K562 (cell line): ENCODE results near the gene PACS1. TPM values are rescaled to one million over a fixed set of nuclear protein-coding genes. Genes with fewer than 3 reads are reported as not detected.

Experiments used
- EZH2 ChIP-seq: IDR thresholded peaks from 2 replicates; pipeline ENCODE4 v1.6.1; 2012; ENCODE audit warnings: low read depth, mild to moderate bottlenecking, inconsistent platforms, low read length, borderline replicate concordance
- FOXK2 ChIP-seq, 2 experiments: fragments of 450-650 bp; IDR thresholded peaks in 1 of 2; conservative IDR thresholded peaks in 1 of 2; 2 replicates each; pipeline ENCODE4 v1.6.1; 2016; ENCODE audit warnings: low read depth in 2 of 2, mild to moderate bottlenecking in 1 of 2
- GATAD2A ChIP-seq: fragments of 450-650 bp; IDR thresholded peaks from 2 replicates; pipeline ENCODE4 v1.6.1; 2017
- GATAD2B ChIP-seq: fragments of 450-650 bp; IDR thresholded peaks from 2 replicates; pipeline ENCODE4 v1.6.1; 2017; ENCODE audit warnings: mild to moderate bottlenecking, borderline replicate concordance
- HDAC1 ChIP-seq, 2 experiments: fragments of 450-650 bp; IDR thresholded peaks; 2 replicates each; pipeline ENCODE4 v1.6.1; 2016 to 2017; ENCODE audit warnings: inconsistent platforms in 1 of 2, mild to moderate bottlenecking in 1 of 2, moderate library complexity in 1 of 2
- HMGN3 ChIP-seq: IDR thresholded peaks from 2 replicates; pipeline ENCODE4 v1.6.1; 2011; ENCODE audit warnings: borderline replicate concordance, low read depth, mild to moderate bottlenecking, mixed read lengths, low read length; ENCODE audit not compliant: insufficient read length; ENCODE audit errors: extremely low read depth
- HSF4 ChIP-seq: fragments of 250-450 bp; sonication (Bioruptor Pico); IDR thresholded peaks from 2 replicates; pipeline ENCODE4 v2.1.2; 2022; ENCODE audit warnings: mild to moderate bottlenecking, moderate library complexity, borderline replicate concordance
- IRF1 ChIP-seq: sonication (generic); formaldehyde crosslinking; IDR thresholded peaks from 2 replicates; pipeline ENCODE4 v1.8.0; 2022; ENCODE audit warnings: missing genetic modification reagents, mild to moderate bottlenecking, borderline replicate concordance
- MIER1 ChIP-seq: fragments of 450-650 bp; IDR thresholded peaks from 2 replicates; pipeline ENCODE4 v1.6.1; 2016; ENCODE audit warnings: antibody characterized with exemption, mild to moderate bottlenecking, low read depth
- PRMT5 ChIP-seq: sonication (generic); formaldehyde crosslinking; IDR thresholded peaks from 2 replicates; pipeline ENCODE4 v1.5.0; 2020; ENCODE audit warnings: missing genetic modification reagents
- SAP30 ChIP-seq: fragments of 200-600 bp; sonication (generic); IDR thresholded peaks from 2 replicates; pipeline ENCODE4 v1.6.1; 2012; ENCODE audit warnings: borderline replicate concordance, low read depth, mild to moderate bottlenecking, moderate library complexity, low read length, control low read depth, inconsistent platforms; ENCODE audit not compliant: insufficient read depth, poor library complexity, severe bottlenecking
- SMAD3 ChIP-seq: fragments of 450-650 bp; formaldehyde crosslinking; conservative IDR thresholded peaks from 2 replicates; pipeline ENCODE4 v1.4.0; 2020; ENCODE audit warnings: mild to moderate bottlenecking
- SMARCB1 ChIP-seq: IDR thresholded peaks from 2 replicates; pipeline ENCODE4 v1.6.1; 2011; ENCODE audit warnings: improper control_type of control experiment, low read depth; ENCODE audit not compliant: insufficient read length
- ZNF140 ChIP-seq: fragments of 250-450 bp; sonication (Bioruptor Pico); IDR thresholded peaks from 2 replicates; pipeline ENCODE4 v1.8.0; 2021; ENCODE audit warnings: moderate library complexity, mild to moderate bottlenecking, inconsistent platforms
- ZNF324 ChIP-seq: fragments of 250-450 bp; sonication (Bioruptor Pico); IDR thresholded peaks from 2 replicates; pipeline ENCODE4 v1.4.0; 2020; ENCODE audit warnings: mild to moderate bottlenecking
- ZNF431 ChIP-seq: sonication (generic); formaldehyde crosslinking; IDR thresholded peaks from 2 replicates; pipeline ENCODE4 v1.8.0; 2022; ENCODE audit warnings: mild to moderate bottlenecking, missing genetic modification reagents
- ZNF696 ChIP-seq: fragments of 250-450 bp; sonication (Bioruptor Pico); conservative IDR thresholded peaks from 2 replicates; pipeline ENCODE4 v1.4.0; 2020; ENCODE audit warnings: mild to moderate bottlenecking, moderate library complexity
- polyA plus RNA-seq, 8 experiments: library from polyadenylated mRNA; depleted of rRNA in 4 of 8; stranded (reverse) in 5 of 8; unstranded in 3 of 8; fragments of >200 nt; fragmentation: Nextera tagmentation in 2 of 8; fragmentation: Illumina TruSeq in 1 of 8; extraction: Ambion mirVana in 2 of 8; extraction: Trizol in 1 of 8; gene quantifications; 2 replicates each; pipeline versions ENCODE4 v1.2.1 to v1.2.3, GENCODE V29; 2011 to 2014; ENCODE audit warnings: inconsistent platforms in 1 of 8, missing spikeins in 1 of 8
- total RNA-seq, 7 experiments: library from RNA; depleted of rRNA in 6 of 7; stranded (reverse); fragments of >200 nt in 6 of 7; fragmentation: Illumina TruSeq in 2 of 7; extraction: Trizol in 2 of 7; gene quantifications; 2 replicates each; pipeline versions ENCODE4 v1.2.1 to v1.2.3, GENCODE V29; 2011 to 2021; ENCODE audit warnings: low replicate concordance in 1 of 7
- TF ChIP-seq, protein P1 (sequence below): fragments of 450-650 bp; IDR thresholded peaks from 2 replicates; pipeline ENCODE4 v1.6.1; 2016; ENCODE audit warnings: borderline replicate concordance
- TF ChIP-seq, protein P2 (sequence below), 2 experiments: fragments of 450-650 bp in 1 of 2; sonication (generic) in 1 of 2; formaldehyde crosslinking in 1 of 2; IDR thresholded peaks in 1 of 2; conservative IDR thresholded peaks in 1 of 2; 2 replicates each; pipeline versions ENCODE4 v1.6.1 to v1.8.1; 2016 to 2023; ENCODE audit warnings: mild to moderate bottlenecking in 2 of 2, moderate library complexity in 2 of 2, inconsistent platforms in 1 of 2, missing genetic modification reagents in 1 of 2
- TF ChIP-seq, protein P3 (sequence below): fragments of 450-650 bp; conservative IDR thresholded peaks from 2 replicates; pipeline ENCODE4 v1.6.1; 2016; ENCODE audit warnings: missing genetic modification characterization, low read depth, mild to moderate bottlenecking, missing compliant biosample characterization, moderate library complexity

Gene PACS1
- total and polyA plus RNA-seq, 9 of the 15 experiments (the other 6 are each of a cell fraction or from before 2014, with no cell fraction given) = 0.34 to 28.1 (median 8.5) TPM

- no peak for TF ChIP-seq ZNF324 (CRISPR knock-in tag)
- TF ChIP-seq MIER1 = no peak
- TF ChIP-seq, protein P1, sequence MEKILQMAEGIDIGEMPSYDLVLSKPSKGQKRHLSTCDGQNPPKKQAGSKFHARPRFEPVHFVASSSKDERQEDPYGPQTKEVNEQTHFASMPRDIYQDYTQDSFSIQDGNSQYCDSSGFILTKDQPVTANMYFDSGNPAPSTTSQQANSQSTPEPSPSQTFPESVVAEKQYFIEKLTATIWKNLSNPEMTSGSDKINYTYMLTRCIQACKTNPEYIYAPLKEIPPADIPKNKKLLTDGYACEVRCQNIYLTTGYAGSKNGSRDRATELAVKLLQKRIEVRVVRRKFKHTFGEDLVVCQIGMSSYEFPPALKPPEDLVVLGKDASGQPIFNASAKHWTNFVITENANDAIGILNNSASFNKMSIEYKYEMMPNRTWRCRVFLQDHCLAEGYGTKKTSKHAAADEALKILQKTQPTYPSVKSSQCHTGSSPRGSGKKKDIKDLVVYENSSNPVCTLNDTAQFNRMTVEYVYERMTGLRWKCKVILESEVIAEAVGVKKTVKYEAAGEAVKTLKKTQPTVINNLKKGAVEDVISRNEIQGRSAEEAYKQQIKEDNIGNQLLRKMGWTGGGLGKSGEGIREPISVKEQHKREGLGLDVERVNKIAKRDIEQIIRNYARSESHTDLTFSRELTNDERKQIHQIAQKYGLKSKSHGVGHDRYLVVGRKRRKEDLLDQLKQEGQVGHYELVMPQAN = no peak
- TF ChIP-seq, protein P2, sequence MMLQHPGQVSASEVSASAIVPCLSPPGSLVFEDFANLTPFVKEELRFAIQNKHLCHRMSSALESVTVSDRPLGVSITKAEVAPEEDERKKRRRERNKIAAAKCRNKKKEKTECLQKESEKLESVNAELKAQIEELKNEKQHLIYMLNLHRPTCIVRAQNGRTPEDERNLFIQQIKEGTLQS (IDR thresholded peaks at IDR 0.05) = peak; percentile 71
- TF ChIP-seq, protein P2 (CRISPR knock-in tag; conservative IDR thresholded peaks at IDR 0.05) = peak; percentile 46; the same call in 1 of the 2 replicates
- TF ChIP-seq PRMT5 = no peak
- no peak for TF ChIP-seq HSF4 (CRISPR knock-in tag)
- TF ChIP-seq SMAD3 = no peak
- no peak; a peak in 1 of 4 replicates for TF ChIP-seq HDAC1 (IDR thresholded peaks at IDR 0.05)
- TF ChIP-seq ZNF140 (CRISPR knock-in tag) = no peak
- TF ChIP-seq, protein P3, sequence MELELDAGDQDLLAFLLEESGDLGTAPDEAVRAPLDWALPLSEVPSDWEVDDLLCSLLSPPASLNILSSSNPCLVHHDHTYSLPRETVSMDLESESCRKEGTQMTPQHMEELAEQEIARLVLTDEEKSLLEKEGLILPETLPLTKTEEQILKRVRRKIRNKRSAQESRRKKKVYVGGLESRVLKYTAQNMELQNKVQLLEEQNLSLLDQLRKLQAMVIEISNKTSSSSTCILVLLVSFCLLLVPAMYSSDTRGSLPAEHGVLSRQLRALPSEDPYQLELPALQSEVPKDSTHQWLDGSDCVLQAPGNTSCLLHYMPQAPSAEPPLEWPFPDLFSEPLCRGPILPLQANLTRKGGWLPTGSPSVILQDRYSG = no peak
- TF ChIP-seq EZH2 = no peak
- no peak for TF ChIP-seq ZNF696 (CRISPR knock-in tag)
- peak; percentile 78 to 79 for TF ChIP-seq FOXK2 (conservative IDR thresholded peaks at IDR 0.05 in 1 of 2, IDR thresholded peaks at IDR 0.05 in 1 of 2; ENCODE audit: low read depth in 2 of 2)
- TF ChIP-seq GATAD2B = peak; percentile 89
- TF ChIP-seq HMGN3 = no peak
- no peak for TF ChIP-seq IRF1 (CRISPR knock-in tag)
- TF ChIP-seq GATAD2A = no peak
- TF ChIP-seq SAP30 = no peak
- no peak for TF ChIP-seq SMARCB1
- TF ChIP-seq ZNF431 (CRISPR knock-in tag) = no peak
These were observed 218.8 kb downstream of the PACS1 start, which contains the start of gene YIF1A (continued) for GRCh38 chr11:66288671-66289547.
